NCI-H774 (cell line): ENCODE results near the gene CLPSL1.
A peak's percentile ranks its signal among the peaks of the same experiment; 100 is the strongest.
"Not testable (repeated sequence)": the region's sequence is repeated elsewhere in the genome, so short reads cannot be mapped to it uniquely, and the experiment has no call there.

Experiments
- DNase-seq: peaks from one replicate; lab custom pipeline; 2025; lab: John Stamatoyannopoulos, UW

The CLPSL1 gene, protein sequence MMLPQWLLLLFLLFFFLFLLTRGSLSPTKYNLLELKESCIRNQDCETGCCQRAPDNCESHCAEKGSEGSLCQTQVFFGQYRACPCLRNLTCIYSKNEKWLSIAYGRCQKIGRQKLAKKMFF

GRCh38 chr6:35780719-35781118, at the start of gene CLPSL1:
TSS of gene CLPSL1 (plus strand) at chr6:35781019. CDS start at chr6:35781111, 92 bp downstream.
- DNase-seq: no peak

DNA sequence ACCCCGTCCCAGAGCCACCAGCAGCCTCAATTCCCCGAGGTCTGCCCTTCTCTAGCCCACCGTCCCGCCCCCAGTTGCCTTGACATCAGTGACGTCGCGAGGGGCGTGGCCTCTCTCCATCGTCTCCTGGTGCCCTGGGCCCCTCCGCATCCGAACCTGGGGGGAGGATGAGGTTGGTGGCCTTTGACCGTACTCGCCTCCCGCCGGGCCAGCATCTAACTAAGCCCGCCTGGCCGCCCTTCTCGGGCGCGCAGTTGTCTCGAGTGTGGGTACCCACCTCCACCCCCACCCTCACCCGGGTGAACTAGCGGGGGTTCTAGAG, 49.4 kb upstream of the CLPSL1 start:
- DNase-seq: peak; percentile 74

DNA sequence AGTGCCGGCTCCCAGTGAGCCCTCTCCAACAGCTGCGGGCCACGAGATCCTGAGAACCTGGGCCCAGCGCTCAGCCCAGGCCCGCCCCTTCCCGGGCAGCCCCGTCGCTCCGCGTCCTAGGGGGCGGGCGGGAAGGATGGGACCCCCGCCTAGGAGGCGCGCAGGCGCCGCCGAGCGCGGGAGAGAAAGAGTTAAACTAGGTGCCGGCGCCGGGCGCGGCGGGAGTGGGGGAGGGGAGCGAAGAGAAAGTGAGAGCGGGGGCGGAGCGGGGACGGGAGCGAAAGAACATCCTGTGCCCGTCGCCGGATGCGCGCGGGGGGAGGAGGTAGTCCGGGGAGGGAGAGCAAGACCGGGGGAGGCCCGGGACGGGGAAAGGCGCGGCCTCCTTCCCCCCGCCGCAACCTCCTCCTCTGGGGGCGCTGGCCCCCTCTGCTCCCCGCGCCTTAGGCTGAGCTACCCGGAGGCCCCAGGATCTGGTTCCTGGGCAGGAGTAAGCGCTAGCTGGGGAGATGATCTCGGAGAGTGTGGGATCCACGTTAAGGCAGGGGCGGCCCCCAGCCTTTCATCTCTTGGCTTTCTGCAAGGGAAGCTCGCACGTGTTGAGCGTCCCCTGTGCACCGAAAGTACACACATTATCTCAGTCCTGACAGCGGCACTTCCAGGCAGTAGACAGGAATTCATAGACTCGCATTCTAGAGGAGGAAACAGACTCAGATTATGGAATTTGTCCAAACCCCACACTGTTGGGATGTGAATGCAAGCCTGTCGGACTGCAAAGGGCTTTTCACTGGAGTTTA, 48.9 kb upstream of the CLPSL1 start:
- peak; percentile 53 for DNase-seq

DNA sequence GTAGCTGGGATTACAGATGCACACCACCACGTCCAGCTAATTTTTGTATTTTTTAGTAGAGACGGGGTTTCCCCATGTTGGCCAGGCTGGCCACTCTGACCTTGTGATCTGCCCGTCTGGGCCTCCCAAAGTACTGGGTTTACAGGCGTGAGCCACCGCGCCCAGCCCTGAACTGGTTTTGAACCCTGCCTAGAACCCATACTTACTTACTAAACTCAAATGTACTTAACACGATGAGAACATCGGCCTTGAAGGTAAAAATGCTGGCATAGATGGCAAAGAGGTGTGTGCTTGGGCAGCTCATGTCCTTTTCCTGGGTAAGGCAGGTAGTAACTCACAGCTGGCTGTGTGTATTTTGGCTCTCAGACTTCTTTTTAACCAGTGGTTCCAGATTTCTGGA, 47.2 kb upstream of the CLPSL1 start:
- DNase-seq: no peak

DNA sequence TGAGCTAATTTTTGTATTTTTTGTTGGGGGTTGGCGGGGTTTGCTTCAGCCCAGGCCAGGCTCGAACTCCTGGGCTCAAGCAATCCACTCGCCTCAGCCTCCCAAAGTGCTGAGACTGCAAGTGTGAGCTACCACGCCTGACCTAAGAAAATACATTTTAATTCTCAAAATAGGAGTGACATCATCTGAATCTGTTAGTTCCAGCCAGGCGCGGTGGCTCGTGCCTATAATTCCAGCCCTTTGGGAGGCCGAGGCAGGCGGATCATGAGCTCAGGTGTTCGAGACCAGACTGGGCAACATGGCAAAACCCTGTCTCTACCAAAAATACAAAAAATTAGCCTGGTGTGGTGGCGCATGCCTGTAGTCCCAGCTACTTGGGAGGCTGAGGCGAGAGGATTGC, 46.5 kb upstream of the CLPSL1 start:
- not testable (repeated sequence) for DNase-seq

DNA sequence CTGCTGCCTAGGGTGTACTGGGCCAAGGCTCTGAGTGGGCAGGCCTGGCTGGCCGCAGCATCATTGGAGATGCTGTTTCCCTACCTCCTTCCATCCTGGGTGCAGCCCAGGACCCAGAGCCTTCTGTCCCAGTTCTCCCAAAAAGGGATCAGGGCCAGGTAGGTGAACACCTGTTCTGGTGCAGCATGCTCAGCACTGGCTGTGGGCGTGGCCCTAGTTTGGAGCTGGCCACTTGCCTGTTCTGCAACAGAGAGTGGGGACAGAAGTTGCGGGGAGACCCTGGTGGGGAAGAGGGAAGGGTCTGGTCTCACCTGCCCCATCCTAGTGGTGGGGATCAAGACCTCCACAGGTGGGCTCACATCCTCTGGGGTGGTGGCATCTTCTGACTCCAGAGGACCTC, 45.4 kb upstream of the CLPSL1 start:
- no peak for DNase-seq

GRCh38 chr6:35736253-35736894, 44.4 kb upstream of the CLPSL1 start:
- peak; percentile 9 for DNase-seq

DNA sequence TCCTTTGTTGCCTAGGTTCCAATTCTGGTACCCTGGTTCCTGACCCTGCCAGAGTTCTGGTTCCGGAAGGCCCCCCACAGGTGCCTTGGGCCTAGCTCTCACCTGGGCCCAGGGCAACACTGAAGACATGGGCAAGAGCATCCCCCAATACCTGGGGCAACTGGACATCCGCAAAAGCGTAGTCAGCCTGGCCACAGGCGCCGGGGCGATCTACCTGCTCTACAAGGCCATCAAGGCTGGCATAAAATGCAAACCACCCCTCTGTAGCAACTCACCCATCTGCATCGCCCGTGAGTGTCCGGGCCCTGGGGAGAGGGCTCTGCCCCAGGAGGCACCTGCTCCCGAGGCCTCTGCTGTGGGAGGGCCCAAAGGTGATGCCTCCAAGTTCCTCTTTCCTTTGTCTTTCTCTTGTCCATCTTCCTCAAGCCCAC, 43.8 kb upstream of the CLPSL1 start, which contains the start of gene ARMC12:
ARMC12 (plus strand) TSS at position 51 of the 431 bp plus-strand sequence; CDS start at position 128, 77 bp downstream.
- no peak for DNase-seq

DNA sequence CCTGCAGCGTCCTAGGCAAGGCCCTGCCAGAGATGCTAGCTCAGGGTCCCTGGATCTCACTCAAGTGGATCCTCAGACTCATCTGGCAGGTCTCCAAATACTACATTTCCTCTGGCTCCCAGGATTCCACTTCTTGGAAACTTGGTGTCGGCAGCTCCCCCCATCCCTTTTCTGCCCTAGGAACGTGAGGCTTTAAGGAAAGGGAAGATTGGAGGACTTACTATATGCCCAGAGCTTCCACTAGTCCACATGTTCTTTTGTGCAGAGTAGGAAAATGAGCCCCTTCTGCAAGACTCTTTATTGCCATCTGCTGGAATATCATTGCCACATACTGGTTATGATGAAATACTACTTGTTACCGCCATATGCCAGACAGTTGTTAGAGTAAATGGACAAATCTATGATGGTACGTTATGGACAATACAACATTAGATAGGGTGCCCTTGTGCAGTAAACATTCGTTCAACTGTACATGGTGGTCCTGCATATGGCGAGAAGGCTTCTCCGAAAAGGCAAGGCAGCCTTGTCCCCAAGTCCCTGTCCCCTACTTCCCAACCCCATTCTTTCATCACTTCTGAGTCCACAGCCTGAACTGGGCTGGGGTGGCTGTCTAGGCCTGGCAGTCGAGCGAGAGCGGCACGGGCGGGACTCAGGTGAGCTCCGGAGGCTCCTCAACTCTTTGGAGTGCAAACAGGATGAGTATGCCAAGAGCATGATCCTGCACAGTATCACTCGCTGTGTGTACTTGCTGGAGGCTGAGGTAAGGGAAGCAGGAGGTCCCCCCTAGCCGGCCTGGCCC, 43.2 kb upstream of the CLPSL1 start:
- peak; percentile 40 for DNase-seq

DNA sequence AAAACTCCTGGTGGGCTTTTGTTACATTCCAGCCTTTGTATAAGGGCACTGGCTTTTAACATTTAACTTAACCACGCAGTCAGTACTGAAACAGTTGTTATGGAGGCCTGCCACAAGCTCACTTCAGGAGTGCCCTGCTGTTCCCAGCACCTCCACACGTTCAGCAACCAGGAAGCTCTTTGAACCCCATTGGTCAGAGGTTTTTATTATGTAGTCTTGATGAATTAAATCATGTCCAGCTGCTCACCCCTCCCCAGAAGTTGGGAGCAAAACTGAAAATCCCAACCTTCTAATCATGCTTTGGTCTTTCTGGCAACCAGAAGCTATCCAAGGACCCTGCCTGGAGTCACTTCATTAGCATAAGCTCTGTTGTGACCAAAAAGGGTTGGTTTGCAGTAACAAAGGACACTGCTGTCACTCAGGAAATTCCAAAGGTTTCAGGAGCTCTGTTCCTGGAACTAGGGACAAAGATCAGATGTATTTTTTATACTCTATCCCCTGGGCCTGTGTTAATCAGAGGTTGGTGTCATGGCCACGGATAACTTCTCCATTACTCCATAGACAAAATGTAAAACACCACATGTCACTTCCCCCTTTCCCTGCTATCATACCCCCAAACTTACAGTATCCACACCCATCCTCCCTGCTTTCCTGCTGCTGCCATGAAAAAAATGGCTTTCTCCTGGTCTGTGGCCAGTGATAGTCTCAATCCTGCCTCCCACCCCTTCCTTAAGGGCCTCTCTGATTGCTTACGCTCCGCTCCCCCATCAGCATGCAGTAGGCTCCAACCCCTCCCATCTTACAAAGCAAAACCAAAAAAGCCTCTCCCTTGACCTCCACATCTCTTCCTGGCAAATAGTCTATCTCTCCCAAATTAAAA, 40.9 kb upstream of the CLPSL1 start:
- no peak for DNase-seq

GRCh38 chr6:35742842-35743241, 38.0 kb upstream of the CLPSL1 start:
- no peak for DNase-seq

GRCh38 chr6:35745509-35745908, 35.3 kb upstream of the CLPSL1 start:
- no peak for DNase-seq

- no peak for DNase-seq
Measured at GRCh38 chr6:35746516-35746915, 34.3 kb upstream of the CLPSL1 start.

DNA sequence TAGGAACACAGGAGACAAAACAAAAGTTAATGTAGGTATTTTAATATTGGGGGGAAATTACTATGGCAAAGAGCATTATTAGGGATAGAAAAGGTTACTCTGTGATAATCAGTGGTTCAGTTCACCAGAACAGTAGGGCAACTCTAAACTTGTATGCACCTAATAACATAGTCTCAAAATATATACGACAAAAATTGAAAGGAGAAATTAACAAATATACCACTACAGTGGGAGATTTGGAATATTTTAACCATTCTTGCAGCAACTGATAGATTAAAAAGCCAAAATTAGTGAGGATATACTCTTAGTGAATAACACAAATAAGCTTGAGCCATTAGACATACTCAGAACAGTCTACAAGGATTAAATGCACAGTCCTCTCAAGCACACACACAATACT, 32.9 kb upstream of the CLPSL1 start:
- DNase-seq: no peak

GRCh38 chr6:35750557-35750956, 30.3 kb upstream of the CLPSL1 start:
- no peak for DNase-seq

DNA sequence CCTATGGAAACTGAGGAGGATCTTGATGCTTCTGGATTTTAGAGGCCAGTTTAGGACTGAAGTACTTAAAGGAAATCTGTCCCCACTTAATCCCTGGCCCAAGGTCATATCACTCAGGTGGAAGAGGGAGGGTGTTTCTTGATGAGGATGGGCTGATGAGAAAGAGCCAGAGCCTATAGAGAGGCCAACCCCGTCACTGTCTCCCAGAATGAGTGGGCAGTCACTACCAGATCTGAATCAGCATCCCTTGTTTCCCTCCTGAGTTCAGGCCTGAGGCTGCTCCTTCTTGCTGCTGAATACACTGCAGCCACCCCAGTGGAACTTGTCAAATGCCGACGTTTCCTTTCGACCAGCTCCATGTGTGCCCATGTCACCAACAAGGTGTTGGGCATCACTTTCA, 29.2 kb upstream of the CLPSL1 start:
- DNase-seq: no peak

GRCh38 chr6:35752330-35752729, 28.5 kb upstream of the CLPSL1 start:
- no peak for DNase-seq

DNA sequence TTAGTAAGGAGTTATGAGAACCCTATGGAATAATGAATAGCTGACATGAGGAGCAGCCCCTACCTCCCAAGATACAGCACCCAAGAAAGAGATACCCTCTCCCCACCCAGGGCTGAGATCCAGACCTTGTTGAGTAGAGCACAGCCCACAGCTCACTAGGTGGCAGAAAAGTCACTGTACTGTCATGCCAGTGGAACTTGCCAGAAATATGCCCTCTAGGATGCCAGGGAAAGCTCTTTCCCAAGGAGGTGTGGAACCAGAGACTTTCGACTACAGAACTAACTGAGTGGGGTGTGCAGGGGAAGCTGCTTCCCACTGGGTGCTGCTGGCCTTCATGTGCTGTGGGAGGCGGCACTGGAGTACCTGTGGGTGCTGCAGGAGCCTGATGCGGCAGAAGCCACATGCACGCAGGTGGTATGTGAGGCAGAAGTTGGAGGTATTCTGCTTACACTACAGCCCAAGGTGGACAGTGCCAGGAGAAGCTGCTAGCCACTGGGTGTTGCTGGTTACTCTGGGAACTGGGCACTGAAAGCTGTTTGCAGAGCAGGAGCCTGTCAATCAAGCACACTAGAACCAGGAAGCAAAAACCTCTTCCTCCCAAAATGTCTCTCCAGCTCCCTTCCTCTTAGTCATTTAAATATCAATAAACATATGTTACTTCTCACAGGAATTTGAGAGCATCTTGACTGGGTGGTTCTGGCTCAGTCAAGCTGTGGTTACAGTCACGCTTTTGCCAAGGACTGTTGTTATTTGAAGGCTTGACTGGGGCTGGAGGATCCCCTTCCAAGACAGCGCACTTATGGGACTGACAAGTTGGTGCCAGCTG, 26.2 kb upstream of the CLPSL1 start:
- no peak for DNase-seq

DNA sequence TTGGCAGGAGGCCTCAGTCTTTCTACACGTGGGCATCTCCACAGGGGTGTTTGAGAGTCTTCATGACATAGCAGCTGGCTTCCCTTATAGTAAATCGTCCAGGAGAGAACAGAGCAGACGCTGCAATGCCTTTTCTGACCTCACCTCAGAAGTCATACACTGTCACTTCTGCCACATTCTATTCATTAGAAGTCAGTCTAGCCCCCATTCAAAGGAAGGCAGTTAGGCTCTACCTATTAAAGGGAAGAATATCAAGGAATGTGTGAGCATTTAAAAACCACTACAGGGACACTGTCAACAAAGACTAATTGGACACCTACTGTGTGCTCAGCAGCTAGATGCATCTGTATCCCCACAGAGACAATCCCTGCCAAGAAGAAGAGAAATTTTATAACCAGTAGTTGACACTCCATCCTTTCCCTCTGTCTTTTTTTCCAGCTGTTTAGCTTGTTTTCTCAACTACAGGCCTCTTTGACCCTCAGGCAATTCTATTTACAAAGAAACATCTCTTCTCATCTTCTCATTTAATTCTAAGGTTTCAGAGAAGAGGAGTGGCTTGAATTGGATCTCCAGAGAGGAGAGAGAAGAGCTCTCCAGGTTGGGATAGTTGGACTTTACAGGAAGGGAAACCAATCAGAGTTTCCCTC, 25.4 kb upstream of the CLPSL1 start:
- no peak for DNase-seq
